PC-9 (cell line): Measurements from ENCODE around the gene FICD. TPM values are rescaled to one million over a fixed set of nuclear protein-coding genes. Genes with fewer than 3 reads are reported as not detected.

ENCODE experiments used
- BruUV-seq: library from RNA; stranded (reverse); fragments of 400-500 nt; replicated peaks from 2 replicates; lab custom pipeline; 2021; lab: Mats Ljungman, UMichigan
- CTCF ChIA-PET: fragments of 300-600 bp; sonication (Branson Sonifier 250); formaldehyde crosslinking; loops from one replicate; lab custom pipeline; 2022; ENCODE audit warnings: antibody characterized with exemption; lab: Charles Lee
- POLR2A ChIA-PET: fragments of 300-600 bp; sonication (Branson Sonifier 250); formaldehyde crosslinking; loops from one replicate; lab custom pipeline; 2022; ENCODE audit warnings: antibody characterized with exemption; ENCODE audit not compliant: unreplicated experiment; lab: Charles Lee
- DNase-seq, 2 experiments: peaks; one replicate each; pipeline versions ENCODE4 v3.0.0 to v3.0.0-alpha.2; 2015 to 2022; ENCODE audit warnings: mixed read lengths in 1 of 2
- H2AFZ ChIP-seq: fragments of 200-600 bp; sonication (generic); 2 replicates; pipeline ENCODE4 v1.8.1; 2017; ENCODE audit warnings: antibody characterized with exemption
- H3F3A ChIP-seq: fragments of 200-600 bp; sonication (generic); 2 replicates; pipeline ENCODE4 v1.8.1; 2017; ENCODE audit warnings: antibody characterized with exemption, mild to moderate bottlenecking, low read depth; ENCODE audit not compliant: insufficient read depth
- H3K27ac ChIP-seq: fragments of 200-600 bp; sonication (generic); 2 replicates; pipeline ENCODE4 v1.6.1; 2016; ENCODE audit warnings: mixed run types
- H3K27me3 ChIP-seq: fragments of 200-600 bp; sonication (generic); 2 replicates; pipeline ENCODE4 v1.6.1; 2016; ENCODE audit warnings: low read depth, mixed run types; ENCODE audit not compliant: insufficient read depth
- H3K36me3 ChIP-seq: fragments of 200-600 bp; sonication (generic); 2 replicates; pipeline ENCODE4 v1.6.1; 2016; ENCODE audit warnings: low read depth, mixed run types
- H3K4me1 ChIP-seq: fragments of 200-600 bp; sonication (generic); replicated peaks from 2 replicates; pipeline ENCODE4 v1.6.1; 2016; ENCODE audit warnings: mixed run types; ENCODE audit not compliant: insufficient read depth
- H3K4me2 ChIP-seq: fragments of 200-600 bp; sonication (generic); 2 replicates; pipeline ENCODE4 v1.6.1; 2017; ENCODE audit warnings: mixed run types
- H3K4me3 ChIP-seq: fragments of 200-600 bp; sonication (generic); 2 replicates; pipeline ENCODE4 v1.6.1; 2016; ENCODE audit warnings: mixed run types
- H3K79me2 ChIP-seq: fragments of 200-600 bp; sonication (generic); 2 replicates; pipeline ENCODE4 v1.6.1; 2017; ENCODE audit warnings: low read depth, mixed run types
- H3K9me2 ChIP-seq: fragments of 200-600 bp; sonication (generic); 2 replicates; pipeline ENCODE4 v1.8.1; 2017; ENCODE audit warnings: mild to moderate bottlenecking; ENCODE audit not compliant: insufficient read depth
- H3K9me3 ChIP-seq: fragments of 200-600 bp; sonication (generic); 2 replicates; pipeline ENCODE4 v1.8.1; 2016; ENCODE audit warnings: low read depth; ENCODE audit not compliant: insufficient read depth
- H4K20me1 ChIP-seq: fragments of 200-600 bp; sonication (generic); 2 replicates; pipeline ENCODE4 v1.8.1; 2017; ENCODE audit not compliant: insufficient read depth
- CTCF ChIP-seq: fragments of 200-600 bp; sonication (generic); conservative IDR thresholded peaks from 2 replicates; pipeline ENCODE4 v1.6.1; 2017; ENCODE audit warnings: mixed run types, antibody characterized with exemption, mild to moderate bottlenecking, moderate library complexity
- EZH2 ChIP-seq: fragments of 200-600 bp; sonication (generic); IDR thresholded peaks from 2 replicates; pipeline ENCODE4 v1.8.0; 2017; ENCODE audit warnings: antibody characterized with exemption, low read depth
- intact Hi-C: fragments of 100-400 bp; cut with micrococcal nuclease; formaldehyde crosslinking; loops from one replicate; pipeline ENCODE4 v1.10.0; 2022; ENCODE audit not compliant: unreplicated experiment
- total RNA-seq: library from RNA; stranded (reverse); gene quantifications from 2 replicates; pipeline ENCODE4 v1.2.3, GENCODE V29; 2021

Gene FICD
- total RNA-seq, 1 experiment from 2014 or later, result 1.9 TPM

DNA sequence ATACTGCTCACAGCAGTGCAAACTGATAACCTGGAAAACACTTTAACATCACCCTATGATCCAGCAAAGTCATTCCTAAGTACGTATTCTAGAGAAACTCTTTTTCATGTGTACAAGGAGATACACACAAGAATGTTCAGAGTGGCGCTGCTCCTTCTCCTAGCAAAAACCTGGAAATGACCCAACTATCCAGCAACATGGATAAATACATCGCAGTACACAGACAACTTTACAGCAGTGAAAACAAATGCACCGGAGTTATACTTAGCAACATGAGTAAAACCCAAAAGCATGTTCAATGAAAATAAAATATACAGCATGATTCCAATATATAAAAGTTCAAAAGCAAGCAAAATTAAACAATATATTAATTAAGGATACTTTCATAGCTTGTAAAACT lies 27.2 kb downstream of the FICD start:
- ChIA-PET CTCF (no interaction called here), POLR2A (no interaction called here)
- no peaks in the 10 kb centered on the region for H3K4me1 ChIP-seq
- no peak overlapping the region for H3K27ac ChIP-seq
- no TSS peak for BruUV-seq
- TF ChIP-seq EZH2, result no peak
- TF ChIP-seq CTCF, result no peak
- H3K27me3 ChIP-seq, result no peaks in the 10 kb centered on the region
- H3F3A ChIP-seq, result peaks cover 17% of the 10 kb centered on the region
- intact Hi-C loops, result no loop called here
- no peak for DNase-seq
- H3K9me2 ChIP-seq, result no peaks in the 10 kb centered on the region
- H3K4me2 ChIP-seq, result no peak overlapping the region
- H3K36me3 ChIP-seq, result peaks cover 13% of the 10 kb centered on the region
- no peak overlapping the region for H3K4me3 ChIP-seq
- H3K9me3 ChIP-seq, result no peaks in the 10 kb centered on the region
- no peak overlapping the region for H2AFZ ChIP-seq
- H4K20me1 ChIP-seq, result peaks cover 41% of the 10 kb centered on the region
- H3K79me2 ChIP-seq, result peaks cover 36% of the 10 kb centered on the region

DNA sequence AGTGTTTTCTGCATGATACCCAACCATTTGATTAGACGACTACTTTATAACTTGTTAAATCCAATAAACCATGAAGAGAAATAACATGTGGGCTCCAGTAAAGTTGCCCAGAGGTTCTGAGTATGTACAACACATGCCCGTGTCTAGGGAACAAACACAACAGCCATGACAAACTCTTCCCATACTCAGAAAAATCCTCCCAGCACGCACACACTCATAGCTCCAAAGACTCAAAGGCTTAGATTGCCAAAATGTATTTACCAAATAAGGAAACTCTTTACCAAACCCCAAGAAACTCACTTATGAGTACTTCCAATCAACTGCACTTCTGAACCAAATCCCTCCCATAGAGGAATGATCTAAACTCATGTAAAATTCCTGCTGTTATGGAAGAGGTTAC lies 28.6 kb downstream of the FICD start:
- H3K79me2 ChIP-seq, result peaks cover 40% of the 10 kb centered on the region
- DNase-seq, result no peak
- POLR2A ChIA-PET, result no interaction called here
- no peak overlapping the region for H2AFZ ChIP-seq
- H4K20me1 ChIP-seq, result peaks cover 41% of the 10 kb centered on the region
- no TSS peak for BruUV-seq
- CTCF ChIA-PET, result no interaction called here
- H3K4me1 ChIP-seq, result no peaks in the 10 kb centered on the region
- no peak overlapping the region for H3K4me2 ChIP-seq
- H3F3A ChIP-seq, result peaks cover 15% of the 10 kb centered on the region
- H3K9me3 ChIP-seq, result no peaks in the 10 kb centered on the region
- intact Hi-C loops, result no loop called here
- peaks cover 20% of the 10 kb centered on the region for H3K36me3 ChIP-seq
- no peaks in the 10 kb centered on the region for H3K9me2 ChIP-seq
- H3K4me3 ChIP-seq, result no peak overlapping the region
- TF ChIP-seq CTCF, result no peak
- no peak for TF ChIP-seq EZH2
- no peak overlapping the region for H3K27ac ChIP-seq
- no peaks in the 10 kb centered on the region for H3K27me3 ChIP-seq

GRCh38 chr12:108547686-108548085 lies 32.6 kb downstream of the FICD start:
- CTCF ChIA-PET, result no interaction called here
- Histone ChIP-seq H4K20me1 (peaks cover 54% of the 10 kb centered on the region), H3K27ac (no peak overlapping the region), H3K36me3 (peaks cover 20% of the 10 kb centered on the region), H3K9me3 (no peaks in the 10 kb centered on the region), H3K4me1 (no peaks in the 10 kb centered on the region), H3F3A (peaks cover 3% of the 10 kb centered on the region), H3K4me3 (no peak overlapping the region), H3K79me2 (peaks cover 56% of the 10 kb centered on the region), H3K4me2 (no peak overlapping the region), H3K27me3 (no peaks in the 10 kb centered on the region), H3K9me2 (no peaks in the 10 kb centered on the region), H2AFZ (no peak overlapping the region)
- intact Hi-C loops, result no loop called here
- POLR2A ChIA-PET, result no interaction called here
- TF ChIP-seq CTCF, result no peak
- no peak for TF ChIP-seq EZH2
- no TSS peak for BruUV-seq
- no peak for DNase-seq
